HG03175 (cell line): ENCODE data around the gene OR6K6.

Experiments
- ATAC-seq: cut with Tn5 transposase; IDR thresholded peaks from one replicate; pipeline ENCODE4 v1.9.1; 2021; ENCODE audit warnings: mild to moderate bottlenecking, moderate library complexity; ENCODE audit not compliant: unreplicated experiment

Gene OR6K6

GRCh38 chr1:158800526-158800925 is 46.0 kb downstream of the OR6K6 start:
- no peak for ATAC-seq

GRCh38 chr1:158801396-158801795 is 46.9 kb downstream of the OR6K6 start:
- no peak for ATAC-seq

- ATAC-seq: no peak
Observed at GRCh38 chr1:158803678-158804077, 49.2 kb downstream of the OR6K6 start.
